ENCODE measurements around the gene ZNF85. TPM values are rescaled to one million over a fixed set of nuclear protein-coding genes. Genes with fewer than 3 reads are reported as not detected.
"Not testable (repeated sequence)": the region's sequence is repeated elsewhere in the genome, so short reads cannot be mapped to it uniquely, and the experiment has no call there.

ZNF85 gene
- total RNA-seq = 8.8 and 8.9 TPM in 2 replicates
- polyA plus RNA-seq (2012) = 6.1 TPM

GRCh38 chr19:20923077-20923871 lies at the start of gene ZNF85:
Gene ZNF85 (plus strand): TSS chr19:20923251. CDS start chr19:20923401, 150 bp downstream.
- peak; percentile 97 for DNase-seq (ENCODE audit: low read depth)

GRCh38 chr19:20879501-20879900 lies 43.5 kb upstream of the ZNF85 start:
- no peak for DNase-seq (ENCODE audit: low read depth)

DNA sequence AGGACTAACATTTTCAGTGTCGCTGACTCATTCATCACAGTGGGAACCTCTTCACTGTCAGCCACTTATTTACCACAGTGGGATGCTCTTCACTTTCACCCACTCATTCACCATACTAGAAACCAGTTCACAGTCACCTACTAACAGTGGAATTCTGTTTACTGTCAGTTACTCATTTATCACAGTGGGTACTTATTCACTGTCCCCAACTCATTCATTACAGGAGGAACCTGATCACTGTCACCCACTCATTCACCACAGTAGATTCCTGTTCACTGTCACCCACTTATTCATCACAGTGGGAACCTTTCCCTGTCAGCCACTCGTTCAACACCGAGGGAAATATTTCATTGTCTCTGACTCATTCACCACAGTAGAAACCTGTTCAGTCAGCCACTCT lies 10.1 kb upstream of the ZNF85 start:
- DNase-seq (ENCODE audit: low read depth) = no peak

- DNase-seq (ENCODE audit: low read depth) = no peak
Observed at GRCh38 chr19:20925481-20925880, 2.4 kb downstream of the ZNF85 start.

- DNase-seq (ENCODE audit: low read depth) = no peak
Observed at GRCh38 chr19:20926796-20927195, 3.7 kb downstream of the ZNF85 start.

DNA sequence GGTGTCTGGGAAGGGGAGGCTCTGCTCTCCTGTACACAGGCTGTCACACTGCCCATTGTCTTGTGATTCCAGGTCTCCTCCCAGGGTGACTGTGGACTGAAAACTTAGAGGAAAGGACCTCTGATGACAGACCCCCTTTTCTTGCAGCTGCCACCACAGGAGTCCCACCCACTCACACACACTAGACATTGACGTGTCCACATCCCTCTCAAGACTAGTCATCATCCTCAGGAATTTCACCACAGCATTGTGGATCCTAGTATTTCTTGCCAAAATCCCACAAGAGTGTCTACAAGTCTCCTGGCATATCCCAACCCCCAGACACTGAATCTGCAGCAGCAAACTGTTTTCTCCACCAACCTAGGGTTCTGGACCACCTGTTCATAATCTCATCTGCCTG lies 5.3 kb downstream of the ZNF85 start:
- peak; percentile 93 for DNase-seq (ENCODE audit: low read depth)

GRCh38 chr19:20936322-20936947 lies 13.4 kb downstream of the ZNF85 start:
- not testable (repeated sequence) for DNase-seq (ENCODE audit: low read depth)

GRCh38 chr19:20952561-20953095 lies 29.6 kb downstream of the ZNF85 start:
- not testable (repeated sequence) for DNase-seq (ENCODE audit: low read depth)

DNA sequence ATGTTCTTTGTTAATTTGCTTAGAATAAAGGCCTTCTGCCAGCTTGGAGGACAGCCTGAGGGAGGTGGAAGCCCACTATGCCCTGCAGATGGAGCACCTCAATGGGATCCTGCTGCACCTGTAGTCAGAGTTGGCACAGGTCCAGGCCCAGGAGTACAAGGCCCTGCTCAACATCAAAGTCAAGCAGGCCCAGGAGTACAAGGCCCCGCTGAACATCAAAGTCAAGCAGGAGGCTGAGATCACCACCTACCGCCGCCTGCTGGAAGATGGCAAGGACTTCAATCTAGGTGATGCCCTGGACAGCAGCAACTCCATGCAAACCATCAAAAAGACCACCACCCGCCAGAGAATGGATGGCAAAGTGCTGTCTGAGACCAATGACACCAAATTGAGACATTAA lies 41.7 kb downstream of the ZNF85 start:
- DNase-seq (ENCODE audit: low read depth) = no peak

DNA sequence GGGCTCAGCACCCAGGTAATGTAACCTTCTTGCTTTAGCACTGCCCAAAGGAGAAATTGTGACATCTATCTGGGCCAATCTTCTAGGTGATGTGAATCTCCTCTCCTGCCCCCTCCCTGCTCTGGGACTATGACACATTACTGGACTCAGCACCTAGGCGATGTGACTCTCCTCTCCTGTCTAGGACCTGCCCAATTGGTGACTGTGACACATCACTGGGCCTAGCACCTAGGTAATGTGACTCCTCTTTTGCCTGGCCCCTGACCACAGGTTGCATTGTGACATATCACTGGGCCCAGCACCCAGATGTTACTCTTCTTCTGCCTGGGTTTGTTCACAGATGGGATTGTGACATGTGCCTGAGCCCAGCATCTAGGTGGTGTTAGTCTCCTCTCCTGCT lies 45.0 kb downstream of the ZNF85 start:
- DNase-seq (ENCODE audit: low read depth) = no peak

- no peak for DNase-seq (ENCODE audit: low read depth)
Observed at GRCh38 chr19:20969498-20969897, 46.4 kb downstream of the ZNF85 start.

DNA sequence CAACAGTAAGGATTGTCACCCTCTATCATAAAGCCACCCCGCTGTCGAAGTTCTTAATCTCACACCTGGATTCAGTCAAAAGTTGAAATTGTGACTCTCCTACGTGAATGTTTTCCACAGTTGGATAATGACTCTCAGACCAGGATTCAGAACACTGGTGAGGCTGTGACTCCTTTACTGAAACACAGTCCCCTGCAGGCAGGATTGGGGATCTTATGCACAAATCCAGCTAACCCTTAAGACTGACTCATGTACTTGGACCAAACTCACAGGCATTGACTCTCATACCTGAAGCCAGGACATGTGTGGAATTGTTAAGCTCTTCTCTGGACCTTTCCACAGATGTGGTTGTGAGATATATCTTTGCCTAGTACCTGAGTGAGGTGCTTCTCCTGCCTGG lies 46.8 kb downstream of the ZNF85 start:
- DNase-seq (ENCODE audit: low read depth) = no peak

GRCh38 chr19:20992788-20993187 lies 69.7 kb downstream of the ZNF85 start:
- not testable (repeated sequence) for DNase-seq (ENCODE audit: low read depth)

DNA sequence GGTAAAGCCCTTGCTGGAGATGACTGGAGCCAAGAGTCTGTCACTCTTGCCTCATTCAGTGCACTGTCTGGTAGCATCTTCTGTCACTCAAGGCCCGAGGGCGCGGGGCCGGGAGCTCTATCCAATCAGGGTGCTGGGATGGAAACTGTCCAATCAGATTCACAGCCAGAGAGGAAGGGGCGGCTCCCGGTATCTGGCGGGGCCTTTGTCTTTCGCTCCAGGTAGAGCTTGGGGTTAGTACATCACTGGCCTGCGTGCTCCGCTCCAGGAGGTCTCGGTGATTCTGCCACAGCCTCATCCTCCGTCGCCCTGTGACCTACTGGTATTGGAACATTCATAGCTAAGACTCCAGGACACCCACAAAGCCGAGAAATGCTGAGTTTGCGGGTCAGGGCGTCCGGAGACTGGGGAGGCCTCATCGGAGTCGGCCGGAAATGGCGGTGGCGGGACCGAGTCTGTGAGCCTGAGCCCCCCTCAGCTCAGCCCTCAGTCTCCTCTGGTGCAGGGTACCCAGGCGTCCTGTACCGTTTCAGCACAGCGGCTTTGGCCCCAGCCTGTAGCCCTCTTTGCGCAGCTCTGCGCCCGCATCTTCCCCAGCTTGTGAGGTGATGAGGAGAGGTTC lies 76.8 kb downstream of the ZNF85 start:
- DNase-seq (ENCODE audit: low read depth) = peak; percentile 87

Other genes with a start within 250 kb of the ZNF85 start
- gene ZNF66, start 146.9 kb upstream of the ZNF85 start, total RNA-seq = 0.64 and 3.4 TPM in 2 replicates
- 6.7 TPM in 2 replicates for gene ZNF430, start 97.4 kb downstream of the ZNF85 start, total RNA-seq
- gene ZNF714, start 159.0 kb downstream of the ZNF85 start, total RNA-seq = 14.3 and 19.0 TPM in 2 replicates
- 16.2 and 19.7 TPM in 2 replicates for gene ZNF431, start 218.8 kb downstream of the ZNF85 start, total RNA-seq

Data from myocyte (in vitro differentiated cells).